Measurements from ENCODE around the gene ZNF385A. TPM values are rescaled to one million over a fixed set of nuclear protein-coding genes. Genes with fewer than 3 reads are reported as not detected.

The ZNF385A gene
- total and polyA plus RNA-seq, 9 of the 15 experiments (the other 6 are each of a cell fraction or from before 2014, with no cell fraction given) = 1.0 to 111 (median 7.7) TPM

GRCh38 chr12:54368709-54369596, 15.6 kb downstream of the ZNF385A start (continued):
- TF ChIP-seq TOE1 (IDR thresholded peaks at IDR 0.05; ENCODE audit: borderline replicate concordance) = peak; percentile 80
- TF ChIP-seq TOE1 (CRISPR knock-in tag; IDR thresholded peaks at IDR 0.05; ENCODE audit: borderline replicate concordance, low read depth) = no peak
- peak; percentile 67 for TF ChIP-seq MYC (IDR thresholded peaks at IDR 0.05; ENCODE audit: low read depth, low read length)
- TF ChIP-seq MYC (CRISPR knock-in tag; IDR thresholded peaks at IDR 0.05; ENCODE audit: borderline replicate concordance, low read depth) = no peak
- TF ChIP-seq ARNT (IDR thresholded peaks at IDR 0.05) = peak in 1 of 2 experiments; percentile 32; a peak in 1 of 4 replicates
- peak in 1 of 2 experiments; percentile 48; a peak in 2 of 4 replicates for TF ChIP-seq TEAD1 (CRISPR knock-in tag; IDR thresholded peaks at IDR 0.05)
- no peak for TF ChIP-seq ZFPM2 (CRISPR knock-in tag; IDR thresholded peaks at IDR 0.05)
- TF ChIP-seq EGR1 (conservative IDR thresholded peaks at IDR 0.05) = peak; percentile 97
- TF ChIP-seq, protein P1, sequence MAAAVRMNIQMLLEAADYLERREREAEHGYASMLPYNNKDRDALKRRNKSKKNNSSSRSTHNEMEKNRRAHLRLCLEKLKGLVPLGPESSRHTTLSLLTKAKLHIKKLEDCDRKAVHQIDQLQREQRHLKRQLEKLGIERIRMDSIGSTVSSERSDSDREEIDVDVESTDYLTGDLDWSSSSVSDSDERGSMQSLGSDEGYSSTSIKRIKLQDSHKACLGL (CRISPR knock-in tag; IDR thresholded peaks at IDR 0.05; ENCODE audit: borderline replicate concordance, poor library complexity, severe bottlenecking) = no peak
- TF ChIP-seq RBM34 (IDR thresholded peaks at IDR 0.05; ENCODE audit: borderline replicate concordance, insufficient read depth, low read length) = no peak
- TF ChIP-seq GATAD2A (IDR thresholded peaks at IDR 0.05) = peak; percentile 18; the same call in 1 of the 2 replicates
- peak; percentile 64 for TF ChIP-seq VEZF1 (CRISPR knock-in tag; IDR thresholded peaks at IDR 0.05)
- TF ChIP-seq MXI1 (IDR thresholded peaks at IDR 0.05; ENCODE audit: low read depth, low read length) = no peak
- TF ChIP-seq XRCC4 (IDR thresholded peaks at IDR 0.05; ENCODE audit: extremely low read depth, insufficient read depth, insufficient read length) = no peak
- TF ChIP-seq, protein P2, sequence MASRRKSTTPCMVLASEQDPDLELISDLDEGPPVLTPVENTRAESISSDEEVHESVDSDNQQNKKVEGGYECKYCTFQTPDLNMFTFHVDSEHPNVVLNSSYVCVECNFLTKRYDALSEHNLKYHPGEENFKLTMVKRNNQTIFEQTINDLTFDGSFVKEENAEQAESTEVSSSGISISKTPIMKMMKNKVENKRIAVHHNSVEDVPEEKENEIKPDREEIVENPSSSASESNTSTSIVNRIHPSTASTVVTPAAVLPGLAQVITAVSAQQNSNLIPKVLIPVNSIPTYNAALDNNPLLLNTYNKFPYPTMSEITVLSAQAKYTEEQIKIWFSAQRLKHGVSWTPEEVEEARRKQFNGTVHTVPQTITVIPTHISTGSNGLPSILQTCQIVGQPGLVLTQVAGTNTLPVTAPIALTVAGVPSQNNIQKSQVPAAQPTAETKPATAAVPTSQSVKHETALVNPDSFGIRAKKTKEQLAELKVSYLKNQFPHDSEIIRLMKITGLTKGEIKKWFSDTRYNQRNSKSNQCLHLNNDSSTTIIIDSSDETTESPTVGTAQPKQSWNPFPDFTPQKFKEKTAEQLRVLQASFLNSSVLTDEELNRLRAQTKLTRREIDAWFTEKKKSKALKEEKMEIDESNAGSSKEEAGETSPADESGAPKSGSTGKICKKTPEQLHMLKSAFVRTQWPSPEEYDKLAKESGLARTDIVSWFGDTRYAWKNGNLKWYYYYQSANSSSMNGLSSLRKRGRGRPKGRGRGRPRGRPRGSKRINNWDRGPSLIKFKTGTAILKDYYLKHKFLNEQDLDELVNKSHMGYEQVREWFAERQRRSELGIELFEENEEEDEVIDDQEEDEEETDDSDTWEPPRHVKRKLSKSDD (conservative IDR thresholded peaks at IDR 0.05; ENCODE audit: low read length) = no peak; the same call in 1 of the 2 replicates
- no peak for TF ChIP-seq THAP12 (CRISPR knock-in tag; IDR thresholded peaks at IDR 0.05)
- TF ChIP-seq PKNOX1 (IDR thresholded peaks at IDR 0.05) = peak; percentile 42
- TF ChIP-seq RFX1 (IDR thresholded peaks at IDR 0.05) = no peak
